ENCODE results near the gene NELFCD. TPM values are rescaled to one million over a fixed set of nuclear protein-coding genes. Genes with fewer than 3 reads are reported as not detected.

Gene NELFCD
- total RNA-seq, 4 donors from 2014 or later: 44.7 to 63.5 (median 53.4) TPM

- DNase-seq (ENCODE audit: low spot score): no peak
- no peak for ATAC-seq (ENCODE audit: low FRiP score)
- no peak for TF ChIP-seq CTCF (IDR thresholded peaks at IDR 0.05)
Observed at GRCh38 chr20:59001068-59001448, 20.0 kb downstream of the NELFCD start.

GRCh38 chr20:59001449-59002171 lies 20.6 kb downstream of the NELFCD start:
- TF ChIP-seq CTCF (IDR thresholded peaks at IDR 0.05): no peak
- ATAC-seq (ENCODE audit: low FRiP score) (no peak), DNase-seq (ENCODE audit: low spot score) (no peak)

GRCh38 chr20:59002388-59002787 lies 21.3 kb downstream of the NELFCD start:
- no peak for TF ChIP-seq CTCF (IDR thresholded peaks at IDR 0.05)
- no peak for DNase-seq (ENCODE audit: low spot score)
- ATAC-seq (ENCODE audit: low FRiP score): no peak

GRCh38 chr20:59002874-59003399 lies 21.9 kb downstream of the NELFCD start:
- no peak for DNase-seq (ENCODE audit: low spot score)
- TF ChIP-seq CTCF (IDR thresholded peaks at IDR 0.05): no peak
- no peak for ATAC-seq (ENCODE audit: low FRiP score)

- no peak for TF ChIP-seq CTCF (IDR thresholded peaks at IDR 0.05)
- no peak for ATAC-seq (ENCODE audit: low FRiP score)
- no peak for DNase-seq (ENCODE audit: low spot score)
Observed at GRCh38 chr20:59003836-59004492, 22.9 kb downstream of the NELFCD start.

- ATAC-seq (ENCODE audit: low FRiP score) (no peak), DNase-seq (ENCODE audit: low spot score) (no peak)
- no peak for TF ChIP-seq CTCF (IDR thresholded peaks at IDR 0.05)
Observed at GRCh38 chr20:59004493-59004762, 23.4 kb downstream of the NELFCD start.

All from omental fat pad (tissue), 4 donors.